ENCODE results near the gene AFP.

DNA sequence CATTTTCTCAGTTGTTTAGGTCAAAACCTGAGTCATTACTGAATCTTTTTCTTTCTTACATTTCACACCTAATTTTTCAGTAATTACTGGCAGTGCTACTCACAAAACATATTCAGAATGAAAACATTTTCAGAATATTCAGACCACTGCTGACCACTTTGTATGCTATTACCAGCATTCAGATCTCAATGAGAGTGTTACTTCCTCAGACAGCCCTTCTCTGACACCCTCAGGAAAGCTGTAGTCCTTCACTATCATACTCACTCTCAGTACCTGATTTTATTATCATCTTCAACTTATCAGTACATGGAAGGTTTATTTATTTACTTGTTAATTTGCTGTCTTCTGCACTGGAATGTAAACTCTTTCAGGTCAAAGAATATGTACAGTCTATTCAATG lies 44.2 kb upstream of the AFP start:
- no peak for TF ChIP-seq EZH2 (IDR thresholded peaks at IDR 0.05; ENCODE audit: borderline replicate concordance, insufficient read depth, low read depth, low read length, poor library complexity, severe bottlenecking)
- no peak for TF ChIP-seq CTCF (IDR thresholded peaks at IDR 0.05)
